OCI-LY7 (cell line): ENCODE data around the gene EPS8L3. TPM values are rescaled to one million over a fixed set of nuclear protein-coding genes. Genes with fewer than 3 reads are reported as not detected.
"Not testable (repeated sequence)": the region's sequence is repeated elsewhere in the genome, so short reads cannot be mapped to it uniquely, and the experiment has no call there.

Experiments used
- BruUV-seq: library from RNA; stranded (reverse); fragments of 400-500 nt; replicated peaks from 2 replicates; lab custom pipeline; 2021; lab: Mats Ljungman, UMichigan
- CTCF ChIA-PET: fragments of 300-600 bp; sonication (Branson Sonifier 250); formaldehyde crosslinking; loops from one replicate; lab custom pipeline; 2022; ENCODE audit warnings: antibody characterized with exemption; ENCODE audit not compliant: unreplicated experiment; lab: Charles Lee
- POLR2A ChIA-PET: fragments of 300-600 bp; sonication (Branson Sonifier 250); formaldehyde crosslinking; loops from one replicate; lab custom pipeline; 2022; ENCODE audit warnings: antibody characterized with exemption; lab: Charles Lee
- DNase-seq: peaks from one replicate; pipeline ENCODE4 v3.0.0-alpha.2; 2015; ENCODE audit warnings: low spot score
- H2AFZ ChIP-seq: fragments of 200-600 bp; sonication (generic), shearing (Covaris generic); 2 replicates; pipeline ENCODE4 v1.6.1; 2014; ENCODE audit warnings: mild to moderate bottlenecking, antibody characterized with exemption, low read length, moderate library complexity
- H3K27ac ChIP-seq: fragments of 200-600 bp; sonication (generic); 2 replicates; pipeline ENCODE4 v1.5.1; 2014; ENCODE audit warnings: mixed run types, low read depth, mild to moderate bottlenecking, moderate library complexity, low read length, inconsistent platforms; ENCODE audit not compliant: poor library complexity, severe bottlenecking
- H3K36me3 ChIP-seq: fragments of 200-600 bp; sonication (generic); 2 replicates; pipeline ENCODE4 v1.6.1; 2014; ENCODE audit warnings: mild to moderate bottlenecking, antibody characterized with exemption, low read length, moderate library complexity, mixed read lengths; ENCODE audit not compliant: insufficient read depth
- H3K4me1 ChIP-seq: fragments of 200-600 bp; sonication (generic); 2 replicates; pipeline ENCODE4 v1.5.1; 2014; ENCODE audit warnings: mild to moderate bottlenecking, low read length; ENCODE audit not compliant: insufficient read depth, poor library complexity, severe bottlenecking
- H3K4me2 ChIP-seq: fragments of 200-600 bp; sonication (generic); 2 replicates; pipeline ENCODE4 v1.6.1; 2014; ENCODE audit warnings: mild to moderate bottlenecking, low read length
- H3K4me3 ChIP-seq: fragments of 200-600 bp; sonication (generic); 2 replicates; pipeline ENCODE4 v1.5.1; 2014; ENCODE audit warnings: mild to moderate bottlenecking, low read depth, low read length; ENCODE audit not compliant: poor library complexity, severe bottlenecking
- H3K79me2 ChIP-seq: fragments of 200-600 bp; sonication (generic); 2 replicates; pipeline ENCODE4 v1.6.1; 2016; ENCODE audit warnings: low read depth, mild to moderate bottlenecking, low read length, moderate library complexity, mixed read lengths; ENCODE audit not compliant: insufficient read depth
- H3K9me2 ChIP-seq: fragments of 200-600 bp; sonication (generic); 2 replicates; pipeline ENCODE4 v1.6.1; 2016; ENCODE audit warnings: mild to moderate bottlenecking, low read length, mixed read lengths; ENCODE audit not compliant: insufficient read depth
- H3K9me3 ChIP-seq: fragments of 200-600 bp; sonication (generic); 2 replicates; pipeline ENCODE4 v1.6.1; 2014; ENCODE audit warnings: mild to moderate bottlenecking, mixed run types, low read length, mixed read lengths
- H4K20me1 ChIP-seq: fragments of 200-600 bp; sonication (generic); 2 replicates; pipeline ENCODE4 v1.6.1; 2014; ENCODE audit warnings: mild to moderate bottlenecking, antibody characterized with exemption, low read length, moderate library complexity, mixed read lengths; ENCODE audit not compliant: insufficient read depth
- EZH2phosphoT487 ChIP-seq: fragments of 200-600 bp; sonication (generic); IDR thresholded peaks from 2 replicates; pipeline ENCODE4 v1.6.1; 2018; ENCODE audit warnings: low read depth, borderline replicate concordance, mild to moderate bottlenecking, mixed run types, antibody characterized with exemption, low read length, moderate library complexity, mixed read lengths
- intact Hi-C: fragments of 100-400 bp; cut with micrococcal nuclease; formaldehyde crosslinking; loops from one replicate; pipeline ENCODE4 v1.10.0; 2022; ENCODE audit not compliant: unreplicated experiment
- total RNA-seq, 2 experiments: library from RNA; depleted of rRNA in 1 of 2; stranded (reverse); fragments of >200 nt in 1 of 2; shearing (Covaris generic) in 1 of 2; gene quantifications; 2 replicates each; pipeline ENCODE4 v1.2.3, GENCODE V29; 2014 to 2022
- TF ChIP-seq, protein P1 (sequence below): fragments of 200-600 bp; sonication (generic); conservative IDR thresholded peaks from 2 replicates; pipeline ENCODE4 v1.5.1; 2014; ENCODE audit warnings: mild to moderate bottlenecking, antibody characterized with exemption, low read length, moderate library complexity, mixed read lengths

The EPS8L3 gene
- total RNA-seq, 2 experiments from 2014 or later, result not detected

DNA sequence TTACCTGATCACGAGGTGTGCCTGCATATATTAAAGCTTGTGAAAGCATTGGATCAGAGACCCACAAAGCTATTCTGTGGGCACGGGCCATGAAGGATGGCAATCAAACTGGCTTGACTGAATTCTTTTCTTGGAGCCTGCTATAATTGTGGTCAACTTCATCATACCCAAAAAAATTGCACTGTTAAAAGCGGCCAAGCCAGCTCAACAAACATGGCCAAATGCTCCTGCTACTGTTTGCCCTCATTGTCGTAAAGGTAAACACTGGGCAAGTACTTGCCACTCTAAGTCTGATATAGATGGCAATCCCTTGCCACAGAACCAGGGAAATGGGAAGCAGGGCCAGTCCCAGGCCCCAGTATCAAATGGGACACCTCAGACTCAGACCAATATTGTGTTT, 58.3 kb downstream of the EPS8L3 start:
- CTCF ChIA-PET, result interaction anchor here (0.6 kb wide), 1 partner anchor 66 kb away, joined by 3 read pairs; no protein-coding TSS in a partner anchor
- DNase-seq, result no peak
- H3K27ac ChIP-seq, result no peak overlapping the region
- H3K4me1 ChIP-seq, result no peaks in the 10 kb centered on the region
- no peak for TF ChIP-seq EZH2phosphoT487
- TF ChIP-seq, protein P1, sequence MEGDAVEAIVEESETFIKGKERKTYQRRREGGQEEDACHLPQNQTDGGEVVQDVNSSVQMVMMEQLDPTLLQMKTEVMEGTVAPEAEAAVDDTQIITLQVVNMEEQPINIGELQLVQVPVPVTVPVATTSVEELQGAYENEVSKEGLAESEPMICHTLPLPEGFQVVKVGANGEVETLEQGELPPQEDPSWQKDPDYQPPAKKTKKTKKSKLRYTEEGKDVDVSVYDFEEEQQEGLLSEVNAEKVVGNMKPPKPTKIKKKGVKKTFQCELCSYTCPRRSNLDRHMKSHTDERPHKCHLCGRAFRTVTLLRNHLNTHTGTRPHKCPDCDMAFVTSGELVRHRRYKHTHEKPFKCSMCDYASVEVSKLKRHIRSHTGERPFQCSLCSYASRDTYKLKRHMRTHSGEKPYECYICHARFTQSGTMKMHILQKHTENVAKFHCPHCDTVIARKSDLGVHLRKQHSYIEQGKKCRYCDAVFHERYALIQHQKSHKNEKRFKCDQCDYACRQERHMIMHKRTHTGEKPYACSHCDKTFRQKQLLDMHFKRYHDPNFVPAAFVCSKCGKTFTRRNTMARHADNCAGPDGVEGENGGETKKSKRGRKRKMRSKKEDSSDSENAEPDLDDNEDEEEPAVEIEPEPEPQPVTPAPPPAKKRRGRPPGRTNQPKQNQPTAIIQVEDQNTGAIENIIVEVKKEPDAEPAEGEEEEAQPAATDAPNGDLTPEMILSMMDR, result no peak
- no peaks in the 10 kb centered on the region for H3K79me2 ChIP-seq
- POLR2A ChIA-PET, result no interaction called here
- H3K9me2 ChIP-seq, result no peaks in the 10 kb centered on the region
- intact Hi-C loops, result no loop called here
- no peak overlapping the region for H2AFZ ChIP-seq
- no TSS peak for BruUV-seq
- no peak overlapping the region for H3K4me3 ChIP-seq
- no peak overlapping the region for H3K4me2 ChIP-seq
- H3K9me3 ChIP-seq, result no peaks in the 10 kb centered on the region
- H4K20me1 ChIP-seq, result no peaks in the 10 kb centered on the region
- H3K36me3 ChIP-seq, result no peaks in the 10 kb centered on the region

DNA sequence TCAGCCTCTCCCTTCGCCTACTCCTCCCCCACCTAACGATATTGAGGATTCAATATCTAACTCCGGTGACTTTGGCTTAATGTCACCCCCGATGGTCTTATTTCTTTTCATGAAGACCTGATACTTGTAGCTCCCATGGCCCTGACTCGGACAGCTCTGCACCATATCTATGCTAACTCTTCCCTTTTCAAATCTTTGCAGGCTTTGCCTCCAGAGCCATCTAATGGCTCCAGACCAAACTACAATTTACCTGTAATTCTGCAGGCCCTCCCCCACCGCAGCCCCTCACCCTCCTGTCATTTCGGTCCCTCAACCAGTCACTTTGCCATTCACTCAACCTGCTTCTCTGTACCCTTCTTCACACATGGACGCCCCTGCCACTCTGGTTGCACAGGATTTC, 59.5 kb downstream of the EPS8L3 start:
- Histone ChIP-seq H3K9me2 (no peaks in the 10 kb centered on the region), H3K36me3 (no peaks in the 10 kb centered on the region), H3K9me3 (no peaks in the 10 kb centered on the region), H3K4me2 (no peak overlapping the region), H3K27ac (no peak overlapping the region), H3K4me1 (no peaks in the 10 kb centered on the region), H4K20me1 (no peaks in the 10 kb centered on the region), H2AFZ (no peak overlapping the region), H3K4me3 (no peak overlapping the region), H3K79me2 (no peaks in the 10 kb centered on the region)
- no peak for TF ChIP-seq EZH2phosphoT487
- TF ChIP-seq, protein P1, result 0 out of 2 replicates have a peak, but pooled peaks have one; percentile 17
- no peak for DNase-seq
- POLR2A ChIA-PET, result interaction anchor here (0.6 kb wide), 2 partner anchors 33 to 632 kb away, joined by 3 read pairs; no protein-coding TSS in a partner anchor
- no TSS peak for BruUV-seq
- intact Hi-C loops, result no loop called here
- CTCF ChIA-PET, result no interaction called here

- H3K9me3 ChIP-seq, H3K27ac ChIP-seq, DNase-seq, intact Hi-C loops, H3K4me3 ChIP-seq, H3K4me2 ChIP-seq, H3K9me2 ChIP-seq, POLR2A ChIA-PET, CTCF ChIA-PET, H4K20me1 ChIP-seq, BruUV-seq, H2AFZ ChIP-seq, H3K79me2 ChIP-seq, H3K4me1 ChIP-seq, H3K36me3 ChIP-seq: not testable (repeated sequence)
These were observed 60.8 kb downstream of the EPS8L3 start for GRCh38 chr1:109702940-109703339.

Other genes with a start within 250 kb of the EPS8L3 start
- not detected in 2 replicates for gene GPR61, start 224.1 kb downstream of the EPS8L3 start, total RNA-seq (2014; rRNA removed; shearing (Covaris generic))
- gene GPR61, start 224.1 kb downstream of the EPS8L3 start, total RNA-seq (2022), result not detected in 2 replicates
- 3.8 and 4.1 TPM in 2 replicates for gene GNAI3, start 215.3 kb downstream of the EPS8L3 start, total RNA-seq (2014; rRNA removed; shearing (Covaris generic))
- gene GNAI3, start 215.3 kb downstream of the EPS8L3 start, total RNA-seq (2022), result 5.4 and 6.1 TPM in 2 replicates
- gene GNAT2, start 144.3 kb downstream of the EPS8L3 start, total RNA-seq (2014; rRNA removed; shearing (Covaris generic)), result not detected in 2 replicates
- 1.3 and 2.0 TPM in 2 replicates for gene GNAT2, start 144.3 kb downstream of the EPS8L3 start, total RNA-seq (2022)
- gene AMPD2, start 144.1 kb downstream of the EPS8L3 start, total RNA-seq (2014; rRNA removed; shearing (Covaris generic)), result 51.8 and 62.7 TPM in 2 replicates
- 56.8 and 66.2 TPM in 2 replicates for gene AMPD2, start 144.1 kb downstream of the EPS8L3 start, total RNA-seq (2022)
- 3.4 and 6.0 TPM in 2 replicates for gene GSTM4, start 107.8 kb downstream of the EPS8L3 start, total RNA-seq (2014; rRNA removed; shearing (Covaris generic))
- 6.8 and 8.0 TPM in 2 replicates for gene GSTM4, start 107.8 kb downstream of the EPS8L3 start, total RNA-seq (2022)
- gene GSTM2, start 95.9 kb downstream of the EPS8L3 start, total RNA-seq (2014; rRNA removed; shearing (Covaris generic)), result 0.38 and 1.4 TPM in 2 replicates
- gene GSTM2, start 95.9 kb downstream of the EPS8L3 start, total RNA-seq (2022), result 0.76 and 0.89 TPM in 2 replicates
- not detected in 2 replicates for gene GSTM1, start 76.1 kb downstream of the EPS8L3 start, total RNA-seq (2014; rRNA removed; shearing (Covaris generic))
- gene GSTM1, start 76.1 kb downstream of the EPS8L3 start, total RNA-seq (2022), result not detected in 2 replicates
- not detected in 2 replicates for gene GSTM5, start 51.7 kb downstream of the EPS8L3 start, total RNA-seq (2014; rRNA removed; shearing (Covaris generic))
- gene GSTM5, start 51.7 kb downstream of the EPS8L3 start, total RNA-seq (2022), result not detected in 2 replicates
- not detected in 2 replicates for gene GSTM3, start 22.9 kb downstream of the EPS8L3 start, total RNA-seq (2014; rRNA removed; shearing (Covaris generic))
- gene GSTM3, start 22.9 kb downstream of the EPS8L3 start, total RNA-seq (2022), result not detected in 2 replicates
- gene CSF1, start 146.9 kb upstream of the EPS8L3 start, total RNA-seq (2014; rRNA removed; shearing (Covaris generic)), result not detected in 2 replicates
- gene CSF1, start 146.9 kb upstream of the EPS8L3 start, total RNA-seq (2022), result not detected in 2 replicates
- gene AHCYL1, start 220.8 kb upstream of the EPS8L3 start, total RNA-seq (2014; rRNA removed; shearing (Covaris generic)), result 18.5 and 20.5 TPM in 2 replicates
- gene AHCYL1, start 220.8 kb upstream of the EPS8L3 start, total RNA-seq (2022), result 45.5 and 52.8 TPM in 2 replicates